NCI-H446 treated with DMSO at 0.1 percent for 48 hours (cell line): Measurements from ENCODE around the gene SLC7A6.

Experiments
- DNase-seq: peaks from one replicate; lab custom pipeline; 2025; lab: John Stamatoyannopoulos, UW

Gene SLC7A6

GRCh38 chr16:68257251-68257905 is 6.9 kb upstream of the SLC7A6 start:
- no peak for DNase-seq

GRCh38 chr16:68257906-68258800 is 6.2 kb upstream of the SLC7A6 start:
- DNase-seq: no peak

GRCh38 chr16:68259007-68259825 is 5.1 kb upstream of the SLC7A6 start:
- no peak for DNase-seq

GRCh38 chr16:68263559-68264127 is 683 bp upstream of the SLC7A6 start:
- no peak for DNase-seq

GRCh38 chr16:68265078-68265920 is 973 bp downstream of the SLC7A6 start:
- DNase-seq: no peak

- DNase-seq: no peak
These were observed 3.5 kb downstream of the SLC7A6 start for GRCh38 chr16:68267612-68268405.

GRCh38 chr16:68269793-68270192 is 5.5 kb downstream of the SLC7A6 start:
- DNase-seq: no peak

GRCh38 chr16:68270353-68270752 is 6.0 kb downstream of the SLC7A6 start:
- DNase-seq: no peak

GRCh38 chr16:68272507-68273209 is 8.3 kb downstream of the SLC7A6 start:
- DNase-seq: no peak

GRCh38 chr16:68273459-68273858 is 9.1 kb downstream of the SLC7A6 start:
- no peak for DNase-seq

- DNase-seq: no peak
These were observed 9.6 kb downstream of the SLC7A6 start for GRCh38 chr16:68273896-68274295.

GRCh38 chr16:68274441-68274840 is 10.1 kb downstream of the SLC7A6 start:
- DNase-seq: no peak

GRCh38 chr16:68275611-68276191 is 11.4 kb downstream of the SLC7A6 start:
- peak; percentile 6 for DNase-seq

GRCh38 chr16:68276223-68276622 is 11.9 kb downstream of the SLC7A6 start:
- DNase-seq: no peak

GRCh38 chr16:68279726-68280558 is 15.6 kb downstream of the SLC7A6 start:
- no peak for DNase-seq

GRCh38 chr16:68281368-68282063 is 17.2 kb downstream of the SLC7A6 start:
- no peak for DNase-seq

- DNase-seq: no peak
These were observed 17.7 kb downstream of the SLC7A6 start for GRCh38 chr16:68282064-68282452.

GRCh38 chr16:68283346-68283745 is 19.0 kb downstream of the SLC7A6 start:
- no peak for DNase-seq
